HepG2 (cell line): ENCODE measurements around the gene SCARB2. TPM values are rescaled to one million over a fixed set of nuclear protein-coding genes. Genes with fewer than 3 reads are reported as not detected.

Experiments
- DRAP1 ChIP-seq: IDR thresholded peaks from 2 replicates; pipeline ENCODE4 v1.6.1; 2016; ENCODE audit warnings: missing genetic modification reagents, missing compliant biosample characterization
- FOXP4 ChIP-seq: sonication (generic); formaldehyde crosslinking; IDR thresholded peaks from 2 replicates; pipeline ENCODE4 v1.4.0; 2020; ENCODE audit warnings: missing genetic modification reagents
- HOXA3 ChIP-seq: sonication (generic); formaldehyde crosslinking; IDR thresholded peaks from 2 replicates; pipeline ENCODE4 v1.5.0; 2020; ENCODE audit warnings: missing genetic modification reagents
- IKZF5 ChIP-seq: IDR thresholded peaks from 2 replicates; pipeline ENCODE4 v1.6.1; 2018; ENCODE audit warnings: missing genetic modification reagents, mild to moderate bottlenecking, missing compliant biosample characterization
- KAT8 ChIP-seq: IDR thresholded peaks from 2 replicates; pipeline ENCODE4 v1.6.1; 2016; ENCODE audit warnings: missing genetic modification reagents, missing compliant biosample characterization
- KDM2A ChIP-seq: sonication (generic); formaldehyde crosslinking; IDR thresholded peaks from 2 replicates; pipeline ENCODE4 v1.4.0; 2020; ENCODE audit warnings: low read depth, missing genetic modification reagents, borderline replicate concordance
- POGZ ChIP-seq: sonication (generic); formaldehyde crosslinking; IDR thresholded peaks from 2 replicates; pipeline ENCODE4 v1.4.0; 2020; ENCODE audit warnings: mild to moderate bottlenecking, missing genetic modification reagents
- POLR2A ChIP-seq, 2 experiments: IDR thresholded peaks; 2 replicates each; pipeline ENCODE4 v1.6.1; 2011; ENCODE audit warnings: low read depth in 2 of 2, low read length in 2 of 2, mild to moderate bottlenecking in 1 of 2, moderate library complexity in 1 of 2; ENCODE audit not compliant: insufficient read depth in 1 of 2
- RARA ChIP-seq: IDR thresholded peaks from 2 replicates; pipeline ENCODE4 v1.6.1; 2016; ENCODE audit warnings: missing genetic modification reagents, missing compliant biosample characterization
- THAP11 ChIP-seq: IDR thresholded peaks from 2 replicates; pipeline ENCODE4 v1.6.1; 2016; ENCODE audit warnings: missing biosample characterization, missing genetic modification reagents
- ZGPAT ChIP-seq: IDR thresholded peaks from 2 replicates; pipeline ENCODE4 v1.6.1; 2016; ENCODE audit warnings: mild to moderate bottlenecking
- ZNF124 ChIP-seq: sonication (generic); formaldehyde crosslinking; IDR thresholded peaks from 2 replicates; pipeline ENCODE4 v1.4.0; 2020; ENCODE audit warnings: missing genetic modification reagents
- ZNF362 ChIP-seq: sonication (generic); formaldehyde crosslinking; IDR thresholded peaks from 2 replicates; pipeline ENCODE4 v1.4.0; 2020; ENCODE audit warnings: missing genetic modification reagents, mild to moderate bottlenecking, borderline replicate concordance
- ZNF567 ChIP-seq: sonication (generic); formaldehyde crosslinking; IDR thresholded peaks from 2 replicates; pipeline ENCODE4 v1.8.1; 2023; ENCODE audit warnings: mild to moderate bottlenecking, missing genetic modification reagents, borderline replicate concordance
- ZNF609 ChIP-seq: sonication (generic); formaldehyde crosslinking; IDR thresholded peaks from 2 replicates; pipeline ENCODE4 v1.4.0; 2020; ENCODE audit warnings: mild to moderate bottlenecking, missing genetic modification reagents, borderline replicate concordance
- ZNF772 ChIP-seq: sonication (generic); formaldehyde crosslinking; IDR thresholded peaks from 2 replicates; pipeline ENCODE4 v1.5.0; 2020; ENCODE audit warnings: mild to moderate bottlenecking, missing genetic modification reagents
- polyA plus RNA-seq, 8 experiments: library from polyadenylated mRNA; depleted of rRNA in 3 of 8; stranded (reverse) in 7 of 8; unstranded in 1 of 8; fragments of >200 nt; fragmentation: Illumina TruSeq in 4 of 8; extraction: Trizol in 4 of 8; gene quantifications; 2 replicates each; pipeline versions ENCODE4 v1.2.1 to v1.2.3, GENCODE V29; 2011 to 2016; ENCODE audit warnings: low read depth in 4 of 8, missing spikeins in 1 of 8, mixed read lengths in 1 of 8; ENCODE audit not compliant: insufficient read depth in 1 of 8
- total RNA-seq, 5 experiments: library from RNA; depleted of rRNA; stranded (reverse); fragments of >200 nt; fragmentation: Illumina TruSeq; extraction: Trizol; gene quantifications; 2 replicates each; pipeline ENCODE4 v1.2.3, GENCODE V29; 2016; ENCODE audit warnings: low read depth in 1 of 5

SCARB2 gene
- total and polyA plus RNA-seq, 2 of the 13 experiments (the other 11 are each of a cell fraction or from before 2014, with no cell fraction given), result 40.6 to 43.4 TPM

- peak; percentile 50; the same call in 1 of the 2 replicates for TF ChIP-seq ZGPAT (CRISPR knock-in tag)
- TF ChIP-seq POLR2A (IDR thresholded peaks at IDR 0.05; ENCODE audit: insufficient read depth in 1 of 2, low read depth in 2 of 2, low read length in 2 of 2), result peak in 1 of 2 experiments; percentile 41; a peak in 1 of 4 replicates
- TF ChIP-seq THAP11 (CRISPR knock-in tag), result peak; percentile 70
- peak; percentile 80 for TF ChIP-seq FOXP4 (CRISPR knock-in tag)
- 0 out of 2 replicates have a peak, but pooled peaks have one; percentile 34 for TF ChIP-seq ZNF124
- peak; percentile 75; the same call in 1 of the 2 replicates for TF ChIP-seq ZNF609
- TF ChIP-seq HOXA3, result peak; percentile 49; the same call in 1 of the 2 replicates
- TF ChIP-seq RARA, result peak; percentile 70
- TF ChIP-seq KAT8, result peak; percentile 69; the same call in 1 of the 2 replicates
- 0 out of 2 replicates have a peak, but pooled peaks have one; percentile 61 for TF ChIP-seq ZNF772 (CRISPR knock-in tag)
- TF ChIP-seq IKZF5 (CRISPR knock-in tag), result peak; percentile 94
- no peak; the same call in 1 of the 2 replicates for TF ChIP-seq KDM2A (CRISPR knock-in tag)
- peak; percentile 52 for TF ChIP-seq POGZ (CRISPR knock-in tag)
- no peak for TF ChIP-seq DRAP1 (CRISPR knock-in tag)
- no peak for TF ChIP-seq ZNF362 (CRISPR knock-in tag)
- no peak for TF ChIP-seq ZNF567
Measured at GRCh38 chr4:76208005-76208765, 5.4 kb downstream of the SCARB2 start (continued).
